ENCODE measurements around the gene DTNB.

DTNB gene

GRCh38 chr2:25460261-25460905 lies 213.0 kb downstream of the DTNB start:
- DNase-seq (ENCODE audit: low read depth) = no peak

GRCh38 chr2:25454824-25455611 lies 218.4 kb downstream of the DTNB start:
- no peak for DNase-seq (ENCODE audit: low read depth)

- DNase-seq (ENCODE audit: low read depth) = peak; percentile 4
Observed at GRCh38 chr2:25453199-25453905, 220.0 kb downstream of the DTNB start.

- DNase-seq (ENCODE audit: low read depth) = no peak
Observed at GRCh38 chr2:25448808-25449207, 224.6 kb downstream of the DTNB start.

- DNase-seq (ENCODE audit: low read depth) = no peak
Observed at GRCh38 chr2:25447018-25447417, 226.4 kb downstream of the DTNB start.

- no peak for DNase-seq (ENCODE audit: low read depth)
Observed at GRCh38 chr2:25446122-25446521, 227.3 kb downstream of the DTNB start.

- DNase-seq (ENCODE audit: low read depth) = no peak
Observed at GRCh38 chr2:25445464-25445863, 227.9 kb downstream of the DTNB start.

GRCh38 chr2:25444608-25445270 lies 228.6 kb downstream of the DTNB start:
- no peak for DNase-seq (ENCODE audit: low read depth)

GRCh38 chr2:25443766-25444165 lies 229.6 kb downstream of the DTNB start:
- no peak for DNase-seq (ENCODE audit: low read depth)

- no peak for DNase-seq (ENCODE audit: low read depth)
Observed at GRCh38 chr2:25441353-25441752, 232.0 kb downstream of the DTNB start.

- DNase-seq (ENCODE audit: low read depth) = no peak
Observed at GRCh38 chr2:25438793-25439192, 234.6 kb downstream of the DTNB start.

- no peak for DNase-seq (ENCODE audit: low read depth)
Observed at GRCh38 chr2:25437881-25438662, 235.3 kb downstream of the DTNB start.

GRCh38 chr2:25435421-25435820 lies 238.0 kb downstream of the DTNB start:
- no peak for DNase-seq (ENCODE audit: low read depth)

- DNase-seq (ENCODE audit: low read depth) = no peak
Observed at GRCh38 chr2:25431604-25432003, 241.8 kb downstream of the DTNB start.

- no peak for DNase-seq (ENCODE audit: low read depth)
Observed at GRCh38 chr2:25430556-25430955, 242.8 kb downstream of the DTNB start.

- DNase-seq (ENCODE audit: low read depth) = no peak
Observed at GRCh38 chr2:25426326-25426725, 247.1 kb downstream of the DTNB start.

- DNase-seq (ENCODE audit: low read depth) = no peak
Observed at GRCh38 chr2:25424426-25425028, 248.8 kb downstream of the DTNB start.

- no peak for DNase-seq (ENCODE audit: low read depth)
Observed at GRCh38 chr2:25421820-25422411, 251.5 kb downstream of the DTNB start.

GRCh38 chr2:25421289-25421688 lies 252.1 kb downstream of the DTNB start:
- no peak for DNase-seq (ENCODE audit: low read depth)

GRCh38 chr2:25420820-25421237 lies 252.5 kb downstream of the DTNB start:
- DNase-seq (ENCODE audit: low read depth) = no peak
